ENCODE results near the gene MEF2A.

MEF2A gene

DNA sequence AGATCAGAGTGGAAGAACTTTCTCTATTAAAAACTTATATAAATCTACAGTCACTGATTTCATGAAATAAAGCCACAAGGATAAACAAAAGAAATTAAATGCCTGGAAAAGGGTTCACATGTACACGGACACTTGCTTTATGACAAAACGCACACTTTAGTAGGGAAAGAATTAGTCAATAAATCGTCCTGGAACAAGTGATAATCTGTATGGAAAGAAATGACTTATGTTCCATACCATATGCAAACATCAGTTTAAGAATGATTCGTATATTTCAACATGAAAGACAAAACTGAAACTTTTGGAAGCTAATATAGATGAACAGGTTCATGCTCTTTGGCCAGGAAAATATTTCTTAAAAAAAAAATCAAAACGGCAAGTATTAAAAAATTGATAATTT is 40.2 kb downstream of the MEF2A start:
- no peak for DNase-seq (ENCODE audit: low spot score)

DNA sequence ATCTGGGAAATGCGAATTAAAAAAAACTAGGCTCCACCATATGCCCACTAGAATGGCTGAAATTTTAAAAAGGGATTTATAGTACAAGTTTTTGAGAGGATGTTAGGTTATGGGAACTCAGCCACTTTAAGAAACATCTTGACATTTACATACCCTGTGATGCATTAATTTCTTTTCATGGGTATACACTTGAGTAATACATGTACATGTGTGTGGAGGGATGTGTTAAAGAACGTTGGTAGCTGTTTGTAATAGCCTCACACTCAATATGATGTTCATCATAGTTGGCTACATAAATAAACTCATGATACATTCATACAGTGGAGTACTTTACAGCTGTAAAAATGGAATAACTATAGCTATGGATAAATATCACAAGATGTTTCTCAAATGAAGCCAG is 40.9 kb downstream of the MEF2A start:
- peak; percentile 8 for DNase-seq (ENCODE audit: low spot score)

DNA sequence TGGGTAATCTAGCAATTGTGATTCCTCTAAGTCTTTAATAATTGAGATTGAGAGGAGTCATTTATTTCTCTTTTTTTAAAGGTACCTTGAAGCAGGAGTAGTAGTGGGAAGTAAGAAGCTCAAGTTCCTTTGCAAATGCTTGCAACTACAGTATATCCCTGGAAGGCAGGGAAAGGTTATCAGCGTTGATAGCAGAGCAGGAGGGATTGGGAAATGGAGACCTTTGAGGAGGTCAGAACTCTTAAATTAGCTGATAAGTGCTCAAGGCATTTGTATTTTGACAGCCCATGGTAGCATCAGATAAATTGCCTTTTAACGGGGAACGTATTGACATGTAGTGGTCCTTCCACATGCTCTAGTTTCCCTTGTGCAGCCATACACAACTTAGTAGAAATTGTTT is 47.7 kb downstream of the MEF2A start:
- no peak for DNase-seq (ENCODE audit: low spot score)

DNA sequence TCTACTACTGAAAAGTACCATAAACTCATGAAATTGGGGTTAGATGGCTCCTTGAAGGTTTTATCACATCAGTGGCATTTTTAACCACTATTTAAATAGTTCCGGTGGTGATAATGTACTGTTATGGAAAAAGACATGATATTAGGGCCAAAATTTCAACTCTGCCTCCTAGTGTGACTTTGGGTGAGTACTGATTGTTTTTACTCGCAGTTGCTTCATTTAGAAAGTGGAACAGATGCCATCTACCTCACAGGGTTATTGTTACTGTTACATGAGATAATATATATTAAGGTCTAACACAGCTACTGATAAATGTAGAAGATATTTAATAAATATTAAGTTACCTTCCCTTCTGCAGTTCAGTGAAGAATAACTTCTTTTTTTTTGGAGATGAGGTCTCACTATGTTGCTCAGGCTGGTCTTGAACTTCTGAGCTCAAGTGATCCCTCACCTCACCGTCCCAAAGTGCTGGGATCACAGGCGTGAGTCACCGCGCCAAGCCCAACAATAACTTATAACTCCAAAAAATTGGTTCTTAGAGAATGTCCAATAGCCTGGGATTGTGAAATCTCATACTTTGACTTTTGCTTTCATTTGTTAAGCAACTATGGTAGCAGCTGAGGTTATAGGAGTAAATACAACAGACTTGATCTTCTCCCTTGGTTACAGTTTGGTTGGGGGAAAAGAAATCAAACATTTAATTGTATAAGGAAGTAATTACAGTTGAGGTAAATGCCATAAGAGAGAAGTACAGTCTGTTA is 48.3 kb downstream of the MEF2A start:
- no peak for DNase-seq (ENCODE audit: low spot score)

DNA sequence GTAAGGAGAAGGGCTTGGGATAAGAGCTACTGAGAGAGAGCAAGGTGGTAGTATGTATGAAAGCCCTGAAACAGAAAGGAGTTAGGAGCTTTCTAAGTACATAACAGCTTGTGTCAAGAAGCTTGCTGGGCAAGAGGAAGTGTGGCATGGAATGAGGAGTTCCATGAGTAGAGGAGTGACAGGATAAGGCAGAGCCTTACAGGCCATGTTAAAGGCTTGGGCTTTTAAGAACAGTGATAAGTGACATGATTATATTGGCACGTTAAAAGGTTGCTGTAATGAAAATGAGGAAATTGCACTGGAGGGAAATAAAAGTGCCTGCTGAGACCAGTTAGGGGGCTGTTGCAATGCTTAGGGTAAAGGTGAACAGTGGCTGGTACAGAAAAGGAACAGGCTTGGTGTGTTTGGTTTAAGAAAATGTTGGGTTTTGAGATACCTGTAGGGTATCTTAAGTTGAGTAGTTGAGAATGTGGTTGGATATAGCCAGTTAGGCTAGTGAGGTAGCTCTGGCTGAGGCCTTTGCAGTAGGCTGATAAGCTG is 49.0 kb downstream of the MEF2A start:
- DNase-seq (ENCODE audit: low spot score) = no peak

DNA sequence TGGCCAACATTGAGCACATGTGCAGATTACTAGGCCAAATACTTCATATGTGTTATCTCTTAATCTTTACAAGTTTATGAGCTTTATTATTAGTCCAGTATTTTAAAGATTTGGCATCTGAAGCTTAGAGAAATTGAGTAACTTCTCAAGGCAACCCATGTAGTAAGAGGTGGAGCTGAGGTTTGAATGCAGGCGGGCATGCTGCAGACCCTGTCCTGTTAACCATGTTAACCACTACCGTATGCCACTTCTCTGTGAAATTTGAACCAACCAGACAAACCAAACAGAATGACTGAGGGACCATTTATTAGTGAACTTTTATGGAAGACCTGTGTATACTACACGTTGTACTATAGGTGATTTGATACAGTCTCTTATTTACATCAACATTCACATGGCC is 49.7 kb downstream of the MEF2A start:
- DNase-seq (ENCODE audit: low spot score) = no peak

GRCh38 chr15:99616129-99616528 is 50.3 kb downstream of the MEF2A start:
- DNase-seq (ENCODE audit: low spot score) = no peak

DNA sequence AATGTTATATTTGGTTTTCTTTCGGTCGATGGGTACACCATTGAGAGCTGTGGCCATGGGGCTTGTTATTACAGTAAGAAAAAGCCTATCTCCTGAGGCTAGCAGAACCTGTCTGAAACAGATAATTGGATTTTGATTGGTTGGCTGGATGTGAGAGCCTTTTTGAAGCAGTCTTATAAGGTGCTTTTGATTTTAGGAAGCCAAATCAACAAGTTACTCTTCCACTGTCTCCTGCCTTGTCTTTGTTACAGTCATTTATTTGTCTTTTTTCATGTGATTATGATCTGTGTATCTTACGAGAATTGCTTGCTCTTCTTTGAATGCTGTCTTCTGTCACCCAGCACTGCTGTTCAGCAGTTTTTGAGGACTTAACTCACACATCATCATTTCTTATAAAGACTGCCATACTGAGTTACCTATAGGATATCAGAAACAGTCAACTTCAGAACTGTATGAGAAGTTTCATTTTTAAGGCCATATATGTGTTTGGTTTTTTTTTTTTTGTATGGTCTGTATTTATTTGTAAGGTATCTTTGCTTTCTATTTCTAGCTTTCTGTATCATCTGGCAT is 51.1 kb downstream of the MEF2A start:
- no peak for DNase-seq (ENCODE audit: low spot score)

DNA sequence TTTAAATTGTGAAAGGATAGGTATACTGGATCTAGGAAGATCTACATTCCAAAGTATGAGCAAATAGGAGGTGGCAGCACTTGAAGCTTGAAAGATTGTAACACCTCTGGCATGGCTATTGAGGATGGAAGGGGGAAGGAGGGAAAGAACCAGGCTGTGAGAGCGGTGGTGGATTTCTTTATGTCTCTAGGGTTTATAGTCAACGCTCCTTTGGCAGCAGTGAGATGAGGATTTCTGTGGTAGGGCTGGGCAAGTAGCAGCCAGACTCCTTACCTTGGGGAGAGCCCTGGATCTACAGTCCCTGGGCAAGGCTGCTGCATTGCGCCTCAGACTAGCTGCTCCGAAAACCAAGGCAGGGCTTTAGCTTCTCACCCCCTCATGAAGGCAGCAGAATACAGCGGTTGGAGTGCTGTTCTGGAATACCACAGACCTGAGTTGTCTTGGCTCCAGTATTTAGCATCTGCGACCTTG is 53.2 kb downstream of the MEF2A start:
- no peak for DNase-seq (ENCODE audit: low spot score)

- no peak for DNase-seq (ENCODE audit: low spot score)
These were observed 53.9 kb downstream of the MEF2A start for GRCh38 chr15:99619712-99620111.

DNA sequence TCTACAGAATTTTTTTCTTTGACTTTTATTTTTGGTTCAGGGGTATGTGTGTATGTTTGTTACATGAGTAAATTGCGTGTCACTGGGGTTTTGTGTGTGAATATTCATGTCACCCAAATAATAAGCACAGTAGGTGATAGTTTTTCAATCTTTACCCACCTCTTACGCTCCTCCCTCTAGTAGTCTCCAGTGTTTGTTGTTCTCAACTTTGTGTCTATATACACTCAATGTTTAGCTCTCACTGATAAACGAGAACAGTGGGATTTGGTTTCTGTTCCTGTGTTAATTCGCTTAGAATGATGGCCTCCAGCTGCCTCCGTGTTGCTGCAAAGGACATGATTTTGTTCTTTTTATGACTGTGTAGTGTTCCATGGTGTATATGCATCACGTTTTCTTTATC is 54.4 kb downstream of the MEF2A start:
- no peak for DNase-seq (ENCODE audit: low spot score)

- no peak for DNase-seq (ENCODE audit: low spot score)
These were observed 56.0 kb downstream of the MEF2A start for GRCh38 chr15:99621767-99622166.

- DNase-seq (ENCODE audit: low spot score) = no peak
These were observed 62.7 kb downstream of the MEF2A start for GRCh38 chr15:99628374-99629001.

- no peak for DNase-seq (ENCODE audit: low spot score)
These were observed 64.9 kb downstream of the MEF2A start for GRCh38 chr15:99630607-99631131.

DNA sequence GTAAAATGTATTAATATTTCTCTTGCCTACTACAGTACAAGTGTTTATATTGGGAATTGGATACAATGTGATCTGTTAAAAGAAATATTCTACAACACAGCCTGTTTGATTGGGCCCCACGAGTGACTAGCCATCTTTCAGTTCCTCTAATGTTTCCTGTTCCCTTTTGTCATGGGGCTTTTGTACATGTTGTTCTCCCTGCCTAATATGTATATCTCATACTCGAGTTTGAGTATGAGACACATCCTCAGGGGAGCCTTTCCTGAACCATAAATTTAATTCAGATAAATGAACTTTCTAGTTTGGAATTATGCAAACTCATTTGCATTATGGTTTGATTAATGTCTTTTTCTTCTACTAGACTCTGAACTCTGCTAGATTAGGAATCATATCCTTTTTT is 65.5 kb downstream of the MEF2A start:
- peak; percentile 64 for DNase-seq (ENCODE audit: low spot score)

DNA sequence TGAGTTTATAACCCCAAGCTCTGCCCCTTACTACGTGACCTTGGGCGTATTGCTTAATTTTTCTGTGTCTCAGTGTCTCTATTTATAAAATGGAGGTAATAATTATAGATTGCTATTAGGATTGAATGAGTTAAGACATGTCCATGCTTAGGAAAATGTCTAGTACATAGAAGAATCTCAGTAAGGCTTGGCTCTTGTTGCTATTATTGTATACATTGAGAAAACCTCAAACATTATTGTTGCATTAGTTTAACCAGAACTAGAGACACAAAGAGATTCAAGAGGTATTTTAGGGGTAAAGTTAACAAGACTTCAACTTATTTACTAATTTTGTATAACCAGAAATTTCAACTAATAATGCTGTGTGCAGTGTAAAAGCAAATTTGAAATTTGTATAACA is 66.7 kb downstream of the MEF2A start:
- no peak for DNase-seq (ENCODE audit: low spot score)

DNA sequence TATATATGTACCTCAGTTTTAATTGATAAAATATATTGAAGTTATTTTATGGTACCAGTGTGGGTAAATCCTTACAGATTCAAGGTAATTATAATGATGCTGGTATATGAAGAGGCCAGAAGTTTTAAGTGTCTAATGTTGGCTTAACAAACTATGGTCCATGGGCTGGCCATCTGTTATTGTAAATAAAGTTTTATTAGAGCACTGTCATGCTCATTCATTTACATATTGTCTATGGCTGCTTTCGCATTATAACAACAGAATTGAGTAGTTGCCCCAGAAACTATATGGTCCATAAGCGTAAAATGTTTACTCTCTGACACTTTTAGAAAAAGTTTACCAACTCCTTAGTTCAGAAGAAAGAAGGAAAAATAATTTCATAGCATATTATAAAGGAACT is 67.9 kb downstream of the MEF2A start:
- DNase-seq (ENCODE audit: low spot score) = no peak

GRCh38 chr15:99634576-99634975 is 68.8 kb downstream of the MEF2A start:
- no peak for DNase-seq (ENCODE audit: low spot score)

DNA sequence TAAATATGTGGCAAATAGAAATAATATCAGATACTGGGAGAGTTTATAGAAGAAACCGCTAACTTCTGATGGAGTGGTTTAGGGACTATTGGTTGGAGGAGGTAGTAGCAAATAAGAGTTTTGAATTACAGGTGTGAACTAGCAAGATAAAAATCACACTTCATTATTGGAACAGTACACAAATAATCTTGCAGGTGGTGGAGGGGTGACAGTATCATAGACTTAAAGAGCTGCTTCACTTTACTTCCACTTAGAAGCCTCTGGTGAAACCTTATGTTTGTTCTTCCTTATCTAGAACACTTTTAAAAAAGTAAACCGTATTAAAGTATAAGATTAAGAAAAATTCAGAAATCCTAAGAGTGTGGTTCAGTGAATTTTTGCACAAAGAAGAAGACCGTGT is 69.4 kb downstream of the MEF2A start:
- no peak for DNase-seq (ENCODE audit: low spot score)

DNA sequence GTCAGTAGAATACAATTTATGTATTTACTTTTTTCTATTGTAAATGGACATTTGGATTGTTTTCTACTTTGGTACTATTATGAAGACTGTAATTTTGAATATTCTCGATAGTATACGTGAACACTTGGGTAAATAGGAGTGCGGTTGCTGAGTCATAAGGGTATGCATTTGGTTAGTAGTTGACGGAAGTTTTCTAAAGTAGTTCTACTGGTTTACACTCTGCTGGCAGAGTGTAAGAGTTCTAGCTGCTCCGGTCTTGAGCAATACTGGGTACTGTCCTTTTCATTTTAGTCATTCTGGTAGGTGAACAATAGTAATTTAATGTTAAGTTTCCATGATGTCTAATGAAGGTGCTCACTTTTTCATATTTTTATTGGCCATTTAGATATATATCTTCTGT is 70.0 kb downstream of the MEF2A start:
- DNase-seq (ENCODE audit: low spot score) = no peak

GRCh38 chr15:99644913-99645542 is 79.2 kb downstream of the MEF2A start:
- DNase-seq (ENCODE audit: low spot score) = no peak

- DNase-seq (ENCODE audit: low spot score) = no peak
These were observed 79.8 kb downstream of the MEF2A start for GRCh38 chr15:99645543-99645935.

DNA sequence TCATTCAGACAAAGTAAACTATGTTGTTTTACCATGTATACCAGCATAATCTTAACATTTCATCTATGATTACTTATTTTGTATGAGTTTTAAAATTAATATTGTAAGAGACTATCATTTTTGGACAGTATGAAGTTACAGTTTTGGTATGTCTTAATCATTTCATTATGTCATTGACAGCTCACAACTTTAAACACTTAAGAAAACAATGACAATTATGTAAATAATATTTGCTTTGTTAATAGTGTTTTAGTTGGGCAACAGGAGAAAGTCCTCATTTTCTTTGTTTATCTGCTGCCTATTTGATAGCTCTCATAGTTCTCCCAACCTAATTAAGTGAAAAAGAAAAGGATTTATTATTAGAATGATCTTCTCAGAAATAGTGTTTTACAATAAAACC is 80.2 kb downstream of the MEF2A start:
- no peak for DNase-seq (ENCODE audit: low spot score)

Data from germinal center (tissue), 1 donor.